ENCODE results near the gene OSCP1. TPM values are rescaled to one million over a fixed set of nuclear protein-coding genes. Genes with fewer than 3 reads are reported as not detected.
A peak's percentile ranks its signal among the peaks of the same experiment; 100 is the strongest.

The OSCP1 gene
- total RNA-seq, 1 experiment from 2014 or later: 3.2 TPM

DNA sequence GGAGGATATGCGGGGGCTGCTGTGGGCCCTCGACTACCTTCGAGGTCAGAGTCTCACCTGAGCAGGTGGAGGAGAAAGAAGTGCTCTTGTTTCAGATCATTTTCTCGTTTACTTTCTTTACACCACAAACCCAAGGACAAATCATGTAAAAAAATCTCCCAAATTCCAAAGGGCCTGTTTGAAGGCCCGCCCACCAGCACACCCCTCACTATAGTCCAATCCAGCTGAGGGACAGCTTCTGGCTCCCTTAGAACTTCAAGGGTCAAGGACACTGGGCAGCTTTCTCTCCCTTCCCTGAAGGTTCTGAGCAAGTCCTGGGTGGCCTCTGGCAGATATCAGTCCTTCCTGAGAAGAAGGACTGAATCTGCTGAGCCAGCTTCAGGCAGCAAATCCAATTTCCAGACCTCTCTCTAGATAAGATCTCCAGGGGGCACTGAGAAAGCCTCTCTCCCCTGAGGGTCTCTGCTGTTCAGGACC, 70.1 kb downstream of the OSCP1 start:
- Histone ChIP-seq H2BK5ac (ENCODE audit: insufficient read length, low read length) (no peak overlapping the region), H3K27me3 (ENCODE audit: insufficient read depth, low read length) (no peaks in the 10 kb centered on the region), H3K18ac (ENCODE audit: insufficient read length, low read depth, low read length) (no peak overlapping the region), H4K5ac (ENCODE audit: insufficient read length, low read depth, low read length) (no peak overlapping the region), H3K23me2 (ENCODE audit: insufficient read length, low read depth, low read length, poor library complexity, severe bottlenecking) (peaks cover 5% of the 10 kb centered on the region), H3K27ac (ENCODE audit: insufficient read length, low read depth, low read length) (no peak overlapping the region), H3T11ph (ENCODE audit: low read length) (no peak overlapping the region), H2AK5ac (ENCODE audit: insufficient read length, low read length) (no peak overlapping the region), H3K4ac (ENCODE audit: low read depth, low read length) (no peak overlapping the region), H2BK12ac (ENCODE audit: insufficient read length, low read depth, low read length) (no peak overlapping the region), H3K9ac (ENCODE audit: extremely low read depth, insufficient read length, low read length) (no peak overlapping the region), H3K79me2 (ENCODE audit: insufficient read depth, low read length) (peaks cover 12% of the 10 kb centered on the region; the same call in 1 of the 2 replicates), H4K8ac (replicated peaks; ENCODE audit: insufficient read length, low read depth, low read length) (no peak overlapping the region), H2BK20ac (ENCODE audit: low read depth, low read length, poor library complexity, severe bottlenecking) (no peak overlapping the region), H4K20me1 (ENCODE audit: control insufficient read depth, insufficient read depth, insufficient read length) (no peaks in the 10 kb centered on the region), H3K56ac (ENCODE audit: insufficient read length, low read depth, low read length) (no peak overlapping the region), H3K4me2 (ENCODE audit: insufficient read depth, insufficient read length, low read length) (no peak overlapping the region), H2BK15ac (ENCODE audit: low read depth, low read length) (no peak overlapping the region), H2BK120ac (ENCODE audit: low read depth, low read length, poor library complexity, severe bottlenecking) (no peak overlapping the region), H3K79me1 (ENCODE audit: insufficient read depth, low read depth, low read length, poor library complexity, severe bottlenecking) (no peaks in the 10 kb centered on the region), H2AFZ (ENCODE audit: low read length) (no peak overlapping the region), H4K91ac (ENCODE audit: insufficient read length, low read depth, low read length) (no peak overlapping the region), H3K23ac (ENCODE audit: insufficient read length, low read depth, low read length) (no peak overlapping the region), H3K9me3 (ENCODE audit: control insufficient read depth, low read depth, low read length) (no peaks in the 10 kb centered on the region), H3K4me1 (ENCODE audit: insufficient read depth, low read length) (peaks cover 3% of the 10 kb centered on the region; the same call in 1 of the 2 replicates), H3K14ac (ENCODE audit: insufficient read depth, low read length) (no peak overlapping the region)
- Mint-ChIP-seq H3K27me3 (ENCODE audit: low read depth) (no peaks in the 10 kb centered on the region), H3K9me3 (no peaks in the 10 kb centered on the region), H3K36me3 (ENCODE audit: insufficient read depth in 1 of 3, low read depth in 3 of 3) (peaks cover 0 to 9% (median 5%) of the 10 kb centered on the region in 3 experiments; a peak in 3 of 7 replicates), H3K27ac (peak overlapping the region in 2 of 3 experiments; percentile 80 to 85; a peak in 3 of 7 replicates), H3K4me1 (peaks cover 18 to 23% of the 10 kb centered on the region in 2 experiments), H3K4me3 (no peak overlapping the region)
- TF ChIP-seq, protein P1, sequence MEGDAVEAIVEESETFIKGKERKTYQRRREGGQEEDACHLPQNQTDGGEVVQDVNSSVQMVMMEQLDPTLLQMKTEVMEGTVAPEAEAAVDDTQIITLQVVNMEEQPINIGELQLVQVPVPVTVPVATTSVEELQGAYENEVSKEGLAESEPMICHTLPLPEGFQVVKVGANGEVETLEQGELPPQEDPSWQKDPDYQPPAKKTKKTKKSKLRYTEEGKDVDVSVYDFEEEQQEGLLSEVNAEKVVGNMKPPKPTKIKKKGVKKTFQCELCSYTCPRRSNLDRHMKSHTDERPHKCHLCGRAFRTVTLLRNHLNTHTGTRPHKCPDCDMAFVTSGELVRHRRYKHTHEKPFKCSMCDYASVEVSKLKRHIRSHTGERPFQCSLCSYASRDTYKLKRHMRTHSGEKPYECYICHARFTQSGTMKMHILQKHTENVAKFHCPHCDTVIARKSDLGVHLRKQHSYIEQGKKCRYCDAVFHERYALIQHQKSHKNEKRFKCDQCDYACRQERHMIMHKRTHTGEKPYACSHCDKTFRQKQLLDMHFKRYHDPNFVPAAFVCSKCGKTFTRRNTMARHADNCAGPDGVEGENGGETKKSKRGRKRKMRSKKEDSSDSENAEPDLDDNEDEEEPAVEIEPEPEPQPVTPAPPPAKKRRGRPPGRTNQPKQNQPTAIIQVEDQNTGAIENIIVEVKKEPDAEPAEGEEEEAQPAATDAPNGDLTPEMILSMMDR (conservative IDR thresholded peaks at IDR 0.05): no peak
- no peak for DNase-seq
- no CpG with 5 or more reads among the region's 5 CpGs for WGBS (ENCODE audit: extremely low coverage, insufficient read length, low lambda C conversion rate)
